GM21381 (cell line): ENCODE results near the gene NSMCE3.
"Not testable (repeated sequence)": the region's sequence is repeated elsewhere in the genome, so short reads cannot be mapped to it uniquely, and the experiment has no call there.

ENCODE experiments used
- ATAC-seq: cut with Tn5 transposase; IDR thresholded peaks from one replicate; pipeline ENCODE4 v1.9.1; 2021; ENCODE audit warnings: mild to moderate bottlenecking, moderate library complexity; ENCODE audit not compliant: unreplicated experiment

Gene NSMCE3

DNA sequence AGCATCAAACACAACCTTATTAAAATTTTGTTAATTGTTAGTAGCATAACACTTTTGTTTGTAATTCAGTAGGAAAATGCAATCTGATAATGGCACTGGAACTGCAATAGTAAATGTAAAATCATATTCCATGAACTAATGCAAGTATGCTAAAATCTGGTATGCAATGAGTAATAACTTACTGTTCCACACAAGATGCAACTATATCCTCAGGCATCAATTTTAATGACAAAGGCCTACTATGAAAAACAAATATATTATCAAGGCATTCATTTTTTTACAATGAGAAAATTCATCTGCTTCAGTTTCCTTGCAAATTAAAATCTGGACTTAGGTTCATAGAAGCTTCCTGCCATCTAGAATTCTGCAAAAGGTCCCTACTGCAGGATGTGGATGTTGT, 1.4 kb upstream of the NSMCE3 start:
- ATAC-seq: no peak

DNA sequence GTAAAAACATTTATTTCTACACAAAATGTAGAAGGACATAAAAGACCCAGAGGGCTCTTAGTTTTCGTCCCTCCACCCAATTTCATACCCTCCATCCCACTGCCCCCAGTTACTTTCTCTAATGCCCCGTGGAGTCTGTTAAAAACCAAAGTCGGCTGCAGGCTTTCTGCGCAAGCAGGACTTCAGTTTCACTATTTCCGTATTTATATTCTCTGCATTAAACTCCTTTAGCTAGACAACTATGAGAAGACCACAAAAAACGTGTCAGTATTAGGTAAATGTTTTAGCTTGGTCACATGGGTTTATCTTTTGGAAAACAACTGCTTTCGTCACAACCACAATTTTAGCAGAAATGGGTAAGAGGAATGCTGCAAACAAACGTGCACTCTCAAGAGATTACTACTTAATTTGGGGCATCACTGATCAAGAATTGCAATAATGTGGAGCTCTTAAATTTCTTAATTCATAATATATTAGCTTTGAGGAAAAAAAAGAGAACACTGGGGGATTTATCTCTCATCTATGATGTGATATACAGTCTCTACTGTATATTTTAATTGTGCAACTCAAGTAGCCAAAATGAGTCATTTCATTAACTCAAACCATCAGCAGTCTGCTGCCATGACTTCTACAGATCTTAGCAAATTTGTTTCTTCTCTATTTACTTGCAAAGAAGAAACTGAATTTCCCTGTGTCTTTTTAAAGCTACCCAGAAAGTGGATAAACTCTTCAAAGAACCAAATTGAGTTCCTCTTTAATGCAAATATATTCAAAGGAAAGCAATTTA, 740 bp upstream of the NSMCE3 start:
- peak; percentile 21 for ATAC-seq

DNA sequence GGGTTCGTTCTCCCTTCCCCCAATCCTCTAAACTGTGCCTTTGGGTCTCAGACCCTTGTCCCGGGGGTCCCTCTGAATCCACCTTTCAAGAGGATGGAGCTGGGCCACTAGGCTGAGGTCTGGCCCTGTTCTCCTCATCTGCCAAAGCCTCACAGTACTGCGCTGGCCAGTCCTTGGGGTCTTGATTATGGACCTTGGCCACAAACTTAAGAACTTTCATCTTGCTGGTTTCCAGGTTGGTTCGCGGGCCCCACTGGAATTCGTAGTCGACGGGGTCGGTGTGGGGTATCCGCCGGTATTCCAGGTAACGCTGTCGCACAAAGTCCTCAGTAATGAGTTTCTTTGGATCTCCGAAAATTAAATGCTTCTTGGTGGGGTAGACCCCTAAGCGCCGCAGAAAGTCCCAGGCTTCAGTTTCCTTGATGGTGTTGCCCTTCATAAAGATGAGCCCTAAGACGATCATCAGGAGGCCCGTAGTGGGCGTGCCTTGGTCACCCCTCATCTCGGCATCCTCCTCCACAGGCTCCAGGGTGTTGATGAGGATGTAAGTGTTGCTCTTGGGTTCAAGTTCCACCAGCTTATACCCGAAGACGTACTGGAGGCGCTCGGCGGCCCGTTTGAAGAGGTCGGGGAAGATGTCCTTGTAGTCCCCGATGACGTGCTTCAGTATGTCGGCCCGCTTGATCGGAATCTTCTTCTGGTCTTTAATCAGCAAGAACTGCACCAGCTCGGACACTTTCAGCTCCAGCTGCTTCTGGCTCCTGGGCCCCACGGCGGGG, 727 bp downstream of the NSMCE3 start:
- peak; percentile 21 for ATAC-seq

DNA sequence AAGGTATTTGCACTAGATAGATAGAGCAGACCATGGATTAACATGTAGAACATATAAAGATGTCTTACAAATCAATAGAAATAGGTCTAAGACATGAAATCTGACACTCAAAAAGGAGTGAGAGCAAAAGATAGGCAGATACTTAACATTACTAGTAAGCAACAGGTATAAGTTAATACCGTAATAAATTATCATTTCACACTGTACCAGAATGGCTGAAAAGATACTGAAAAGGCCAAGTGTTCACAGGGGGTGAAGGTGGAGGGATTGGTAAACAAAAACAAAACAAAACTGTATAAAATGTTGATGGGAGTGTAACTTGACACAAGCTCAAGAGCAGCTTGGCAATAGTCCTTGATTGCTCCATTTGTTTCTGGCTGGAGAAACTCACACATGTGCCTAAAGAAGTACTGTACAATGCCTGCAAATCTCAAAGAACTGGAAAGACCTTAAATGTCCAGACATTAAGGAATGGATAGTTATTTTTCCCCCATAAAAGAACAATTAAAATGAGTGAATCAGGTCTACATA, 3.5 kb downstream of the NSMCE3 start:
- no peak for ATAC-seq

DNA sequence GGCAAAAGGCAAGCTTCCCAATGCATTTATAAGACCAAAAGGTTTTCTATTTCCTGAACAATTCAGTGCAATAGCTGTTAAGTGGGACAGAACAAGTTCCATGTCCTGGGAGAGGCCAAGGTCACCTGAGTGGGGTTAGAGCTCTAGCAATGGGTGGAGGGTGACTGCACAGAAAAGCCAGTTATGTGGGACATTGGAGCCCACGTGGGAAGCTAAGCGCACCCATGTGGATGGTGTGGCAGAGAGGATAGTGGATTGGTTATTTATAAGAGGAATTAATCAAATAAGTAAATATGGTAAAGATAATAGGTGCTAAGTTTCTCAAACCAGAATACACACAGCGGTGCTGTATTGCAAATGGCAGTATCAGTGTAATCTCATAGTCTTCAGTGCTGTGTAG, 6.3 kb downstream of the NSMCE3 start:
- no peak for ATAC-seq

DNA sequence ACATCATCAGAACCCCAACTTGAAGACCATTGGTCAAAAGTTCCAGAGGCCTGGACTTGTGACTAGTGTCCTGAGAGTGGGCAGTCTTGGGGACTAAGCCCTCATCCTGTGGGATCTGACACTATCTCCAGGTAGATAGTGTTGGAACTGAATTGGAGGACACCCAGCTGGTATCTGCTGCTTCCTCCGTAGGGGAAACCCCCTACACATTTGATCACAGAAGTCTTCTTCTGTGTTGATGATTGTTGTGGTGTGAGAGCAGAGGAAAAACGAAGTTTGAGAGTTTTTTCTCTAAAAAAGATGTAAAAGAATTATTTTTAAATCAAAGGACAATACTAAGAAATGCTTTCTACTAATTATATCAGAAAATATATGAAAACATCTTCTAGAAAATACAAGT, 6.9 kb downstream of the NSMCE3 start:
- no peak for ATAC-seq

GRCh38 chr15:29260896-29261295, 8.7 kb downstream of the NSMCE3 start:
- no peak for ATAC-seq

GRCh38 chr15:29259233-29259632, 10.4 kb downstream of the NSMCE3 start:
- ATAC-seq: no peak

- ATAC-seq: no peak
Observed at GRCh38 chr15:29252234-29252633, 17.4 kb downstream of the NSMCE3 start.

- ATAC-seq: no peak
Observed at GRCh38 chr15:29244544-29244943, 25.1 kb downstream of the NSMCE3 start.

DNA sequence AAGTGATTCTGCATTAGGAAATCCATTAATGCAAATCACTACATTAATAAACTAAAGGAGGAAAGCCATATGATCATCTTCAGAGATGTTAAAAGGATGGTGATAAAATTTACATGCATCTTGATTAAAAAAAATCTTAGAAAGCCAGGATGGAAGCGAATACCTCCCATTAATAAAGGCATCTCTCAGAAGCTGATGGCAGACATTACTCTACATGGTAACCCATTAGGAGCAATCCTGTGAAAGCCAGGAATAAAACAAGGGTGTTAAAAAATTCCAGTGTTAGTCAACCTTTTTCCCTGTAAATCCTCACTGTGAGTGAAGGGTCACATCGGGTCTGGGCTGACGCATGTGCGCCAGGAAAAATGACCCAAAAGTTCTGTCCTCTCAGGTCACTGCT, 25.5 kb downstream of the NSMCE3 start:
- no peak for ATAC-seq

DNA sequence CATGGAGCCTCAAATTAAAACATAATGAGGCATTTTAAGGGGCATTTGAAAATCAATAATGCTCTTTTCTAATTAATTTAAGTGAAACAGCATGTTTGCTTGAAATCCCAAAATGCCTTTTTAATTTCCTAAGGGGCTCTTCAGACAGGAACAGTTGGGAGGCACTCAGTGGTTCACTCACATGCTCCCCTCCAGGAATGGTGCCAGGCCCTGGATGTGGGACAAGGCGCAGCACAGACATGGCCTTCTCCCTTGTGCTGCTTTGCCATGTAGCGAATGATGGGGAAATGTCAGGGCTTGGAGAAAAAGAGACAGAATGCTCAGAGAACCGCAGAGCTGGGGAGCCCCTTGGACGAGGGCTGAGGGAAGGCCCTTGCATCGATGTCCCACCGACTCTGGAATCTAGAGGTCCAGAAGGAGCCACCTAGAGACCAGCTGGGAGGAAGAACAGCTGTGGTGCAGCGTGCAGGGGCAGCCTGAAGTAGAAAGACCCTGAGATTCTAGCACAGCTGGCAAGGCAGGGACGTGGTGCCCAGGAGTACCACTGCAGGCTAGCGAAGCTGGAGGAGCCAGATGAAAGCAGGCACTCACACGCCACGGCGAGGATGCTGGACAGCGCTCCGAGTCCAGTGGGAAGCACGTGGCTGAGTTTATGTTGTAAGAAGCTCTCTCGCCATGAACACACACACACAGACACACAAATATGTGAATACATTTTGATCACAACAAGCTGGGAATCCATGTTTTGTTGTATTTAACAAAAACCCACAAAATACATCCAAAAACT, 27.0 kb downstream of the NSMCE3 start:
- ATAC-seq: no peak

- ATAC-seq: no peak
Observed at GRCh38 chr15:29241207-29241606, 28.4 kb downstream of the NSMCE3 start.

- ATAC-seq: no peak
Observed at GRCh38 chr15:29239395-29239794, 30.2 kb downstream of the NSMCE3 start.

- ATAC-seq: no peak
Observed at GRCh38 chr15:29233566-29233965, 36.1 kb downstream of the NSMCE3 start.

DNA sequence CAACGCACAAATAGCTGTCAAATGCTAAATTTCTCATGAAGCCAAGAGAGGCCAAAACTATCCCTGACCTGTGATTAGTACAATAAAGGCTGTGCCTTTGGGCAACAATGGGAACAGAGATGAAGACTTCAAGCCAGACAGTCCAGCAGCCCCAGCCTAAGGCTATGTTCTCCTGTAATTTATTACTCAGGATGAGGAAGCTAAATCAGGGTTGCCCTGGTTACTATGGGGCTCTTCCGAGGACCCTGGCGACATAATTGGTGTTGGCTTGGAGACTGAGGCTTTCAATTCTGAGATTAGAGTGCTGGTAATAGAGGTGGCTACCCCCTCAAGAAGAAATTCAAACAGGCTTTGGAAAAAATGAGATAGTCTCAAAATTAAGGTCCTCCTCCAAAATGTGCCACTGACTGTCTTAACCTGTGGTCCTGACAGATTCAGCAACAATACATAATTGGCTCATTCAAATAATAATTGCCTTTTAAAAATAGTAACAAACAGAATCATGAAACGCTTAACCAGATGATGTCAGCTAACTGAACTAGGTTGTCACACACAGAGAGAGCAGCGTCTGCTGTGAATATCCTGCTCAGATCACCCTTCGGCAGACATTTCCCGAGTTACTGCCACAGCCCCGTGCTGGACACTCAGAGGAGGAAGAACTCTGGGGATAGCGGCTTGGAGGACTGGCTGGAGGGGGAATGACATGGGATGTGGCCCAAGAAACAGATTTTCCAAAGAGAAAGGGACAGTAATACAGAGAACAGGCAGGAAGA, 43.0 kb downstream of the NSMCE3 start:
- ATAC-seq: no peak

DNA sequence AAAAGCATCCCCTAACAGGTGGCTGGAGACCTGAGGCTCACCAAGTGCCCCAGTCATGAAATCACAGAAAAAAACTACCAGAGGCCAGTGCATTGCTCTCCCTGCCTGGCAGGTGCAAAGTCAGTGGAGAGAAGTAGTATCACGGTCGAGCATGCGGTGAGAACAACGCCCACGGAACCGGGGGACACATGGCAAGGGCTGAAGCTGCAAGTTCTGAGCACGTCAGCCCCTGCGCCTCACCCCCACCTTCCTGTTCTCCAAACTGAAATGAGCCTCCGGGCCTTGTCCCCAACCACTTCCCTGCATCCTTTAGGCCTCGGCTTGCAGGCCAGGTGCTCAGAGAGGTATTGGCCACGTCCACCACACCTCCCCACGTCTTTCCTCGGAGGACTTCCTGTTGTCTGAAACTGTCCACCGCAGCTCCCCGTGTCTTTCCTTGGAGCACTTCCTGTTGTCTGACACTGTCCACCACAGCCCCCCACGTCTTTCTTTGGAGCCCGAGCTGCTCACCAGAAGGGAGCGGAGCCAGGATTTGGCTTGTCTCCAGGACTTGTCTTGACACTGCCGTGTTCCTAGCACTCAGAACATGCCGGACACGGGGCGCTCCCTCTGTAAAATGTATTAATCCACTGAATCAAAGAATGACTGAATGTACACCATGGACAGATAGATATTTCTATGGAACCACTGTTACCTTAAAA, 43.9 kb downstream of the NSMCE3 start:
- ATAC-seq: no peak

GRCh38 chr15:29224987-29225363, 44.6 kb downstream of the NSMCE3 start:
- not testable (repeated sequence) for ATAC-seq

DNA sequence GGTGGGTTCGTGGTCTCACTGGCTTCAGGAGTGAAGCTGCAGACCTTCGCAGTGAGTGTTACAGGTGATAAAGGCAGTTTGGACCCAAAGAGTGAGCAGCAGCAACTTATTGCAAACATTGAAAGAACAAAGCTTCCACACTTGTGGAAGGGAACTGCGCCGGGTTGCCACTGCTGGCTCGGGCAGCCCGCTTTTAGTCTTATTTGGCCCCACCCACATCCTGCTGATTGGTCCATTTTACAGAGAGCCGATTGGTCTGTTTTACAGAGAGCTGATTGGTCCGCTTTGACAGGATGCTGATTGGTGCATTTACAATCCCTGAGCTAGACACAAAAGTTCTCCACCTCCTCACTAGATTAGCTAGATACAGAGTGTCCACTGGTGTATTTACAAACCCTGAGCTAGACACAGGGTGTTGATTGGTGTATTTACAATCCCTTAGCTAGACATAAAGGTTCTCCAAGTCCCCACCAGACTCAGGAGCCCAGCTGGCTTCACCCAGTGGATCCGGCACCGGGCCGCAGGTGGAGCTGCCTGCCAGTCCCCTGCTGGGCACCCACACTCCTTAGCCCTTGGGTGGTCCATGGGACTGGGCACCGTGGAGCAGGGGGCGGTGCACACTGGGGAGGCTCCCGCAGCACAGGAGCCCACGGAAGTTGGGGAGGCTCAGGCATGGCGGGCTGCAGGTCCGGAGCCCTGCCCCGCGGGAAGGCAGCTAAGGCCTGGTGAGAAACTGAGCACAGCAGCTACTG, 45.2 kb downstream of the NSMCE3 start:
- not testable (repeated sequence) for ATAC-seq
